Activated CD4-positive, alpha-beta T cell treated with anti-CD3 and anti-CD28 coated beads, Interleukin-2, amount 10 ng/mL, durations not matched to agents 24 days and 14 days (primary cell): ENCODE data around the gene SNX14. TPM values are rescaled to one million over a fixed set of nuclear protein-coding genes. Genes with fewer than 3 reads are reported as not detected.
"Not testable (repeated sequence)": the region's sequence is repeated elsewhere in the genome, so short reads cannot be mapped to it uniquely, and the experiment has no call there.

Experiments
- DNase-seq: peaks from one replicate; pipeline ENCODE4 v3.0.0; 2022
- H3K27ac Mint-ChIP-seq: one replicate; pipeline ENCODE4 v1.8.0; 2022; ENCODE audit warnings: mild to moderate bottlenecking, mixed read lengths
- H3K27me3 Mint-ChIP-seq: one replicate; pipeline ENCODE4 v1.8.0; 2022; ENCODE audit warnings: mixed read lengths
- H3K36me3 Mint-ChIP-seq: one replicate; pipeline ENCODE4 v1.8.0; 2022; ENCODE audit warnings: low read depth, mild to moderate bottlenecking, mixed read lengths
- H3K4me1 Mint-ChIP-seq: one replicate; pipeline ENCODE4 v1.8.0; 2021; ENCODE audit warnings: mixed read lengths
- H3K4me3 Mint-ChIP-seq: one replicate; pipeline ENCODE4 v1.8.0; 2022; ENCODE audit warnings: mild to moderate bottlenecking, moderate library complexity, mixed read lengths
- H3K9me3 Mint-ChIP-seq: one replicate; pipeline ENCODE4 v1.8.0; 2021; ENCODE audit warnings: mixed read lengths
- intact Hi-C: fragments of 100-400 bp; cut with micrococcal nuclease; formaldehyde crosslinking; loops from one replicate; pipeline ENCODE4 v1.15.1; 2023
- total RNA-seq: library from RNA; stranded (reverse); gene quantifications from 2 replicates; pipeline ENCODE4 v1.2.3, GENCODE V29; 2022

SNX14 gene
- total RNA-seq, 1 donor from 2014 or later = 47.1 TPM

GRCh38 chr6:85576476-85576875 lies 17.2 kb downstream of the SNX14 start:
- Mint-ChIP-seq H3K9me3 (no peaks in the 10 kb centered on the region), H3K4me3 (no peak overlapping the region), H3K4me1 (peaks cover 4% of the 10 kb centered on the region), H3K27me3 (no peaks in the 10 kb centered on the region), H3K27ac (no peak overlapping the region), H3K36me3 (peaks cover 16% of the 10 kb centered on the region)
- intact Hi-C loops = no loop called here
- DNase-seq = no peak

DNA sequence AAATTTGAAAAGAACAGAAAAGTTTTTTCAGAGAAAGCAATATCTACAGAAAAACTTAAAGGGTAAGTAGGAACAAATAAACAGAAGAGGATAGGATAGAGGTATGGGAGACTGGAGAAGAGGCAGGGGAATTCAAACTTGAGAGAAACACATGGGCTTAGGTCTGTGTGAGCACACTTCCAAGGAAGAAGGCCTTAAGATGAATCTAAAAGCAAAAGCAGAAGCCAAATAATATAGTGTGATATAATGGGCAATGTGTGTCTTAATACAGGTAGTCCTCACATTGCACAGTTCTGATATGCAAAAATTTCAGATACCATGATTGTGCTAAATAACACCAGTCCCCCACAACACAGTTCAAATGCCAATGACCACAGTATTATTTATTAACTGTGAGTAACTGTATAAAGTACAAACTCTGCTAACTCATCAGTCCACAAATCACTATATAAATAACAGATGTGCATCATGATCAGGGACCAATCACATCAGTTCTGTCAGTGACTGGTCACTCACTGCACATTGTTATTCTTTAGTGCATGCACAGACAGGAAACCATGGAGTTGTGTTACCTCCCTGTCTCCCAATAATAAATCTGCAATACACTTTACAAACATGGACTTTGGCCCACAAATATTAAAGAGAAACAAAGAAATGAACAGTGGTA lies 18.6 kb downstream of the SNX14 start:
- Mint-ChIP-seq H3K4me1 (peaks cover 2% of the 10 kb centered on the region), H3K27ac (no peak overlapping the region), H3K9me3 (no peaks in the 10 kb centered on the region), H3K36me3 (peaks cover 14% of the 10 kb centered on the region), H3K27me3 (no peaks in the 10 kb centered on the region), H3K4me3 (no peak overlapping the region)
- intact Hi-C loops = no loop called here
- no peak for DNase-seq

DNA sequence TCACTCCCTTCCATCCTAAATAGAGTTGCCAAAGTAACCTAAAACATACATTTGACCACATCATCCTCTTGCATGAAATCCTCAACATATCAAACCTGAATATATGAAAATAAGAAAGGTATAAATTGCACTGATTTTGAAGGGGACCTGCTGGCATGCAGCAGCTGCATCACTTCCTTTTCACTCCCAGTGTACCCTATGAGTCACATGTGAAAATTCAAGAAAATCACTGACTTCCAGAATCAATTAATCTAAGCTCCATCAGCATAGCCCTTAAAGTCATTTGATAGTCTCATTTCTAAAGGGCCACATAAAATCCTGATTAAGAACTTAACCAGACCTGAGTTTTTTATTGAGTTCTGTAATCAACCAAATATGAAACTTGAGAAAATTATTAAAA lies 24.3 kb downstream of the SNX14 start:
- H3K27me3 Mint-ChIP-seq = no peaks in the 10 kb centered on the region
- H3K4me1 Mint-ChIP-seq = peaks cover 9% of the 10 kb centered on the region
- no peaks in the 10 kb centered on the region for H3K9me3 Mint-ChIP-seq
- no peak for DNase-seq
- H3K4me3 Mint-ChIP-seq = no peak overlapping the region
- no peak overlapping the region for H3K27ac Mint-ChIP-seq
- peaks cover 42% of the 10 kb centered on the region for H3K36me3 Mint-ChIP-seq
- intact Hi-C loops = no loop called here

GRCh38 chr6:85568411-85568810 lies 25.2 kb downstream of the SNX14 start:
- no peaks in the 10 kb centered on the region for H3K9me3 Mint-ChIP-seq
- H3K4me1 Mint-ChIP-seq = peaks cover 9% of the 10 kb centered on the region
- no peak overlapping the region for H3K27ac Mint-ChIP-seq
- peaks cover 49% of the 10 kb centered on the region for H3K36me3 Mint-ChIP-seq
- intact Hi-C loops = no loop called here
- no peak for DNase-seq
- H3K27me3 Mint-ChIP-seq = no peaks in the 10 kb centered on the region
- H3K4me3 Mint-ChIP-seq = no peak overlapping the region

GRCh38 chr6:85565736-85566135 lies 27.9 kb downstream of the SNX14 start:
- intact Hi-C loops = no loop called here
- peaks cover 42% of the 10 kb centered on the region for H3K36me3 Mint-ChIP-seq
- H3K9me3 Mint-ChIP-seq = no peaks in the 10 kb centered on the region
- H3K4me3 Mint-ChIP-seq = no peak overlapping the region
- H3K27me3 Mint-ChIP-seq = no peaks in the 10 kb centered on the region
- peaks cover 9% of the 10 kb centered on the region for H3K4me1 Mint-ChIP-seq
- H3K27ac Mint-ChIP-seq = peak overlapping the region; percentile 11
- DNase-seq = no peak

GRCh38 chr6:85564223-85564622 lies 29.4 kb downstream of the SNX14 start:
- H3K27me3 Mint-ChIP-seq, H3K4me3 Mint-ChIP-seq, intact Hi-C loops, H3K9me3 Mint-ChIP-seq, H3K27ac Mint-ChIP-seq, DNase-seq, H3K4me1 Mint-ChIP-seq: not testable (repeated sequence)
- H3K36me3 Mint-ChIP-seq = peaks cover 48% of the 10 kb centered on the region

DNA sequence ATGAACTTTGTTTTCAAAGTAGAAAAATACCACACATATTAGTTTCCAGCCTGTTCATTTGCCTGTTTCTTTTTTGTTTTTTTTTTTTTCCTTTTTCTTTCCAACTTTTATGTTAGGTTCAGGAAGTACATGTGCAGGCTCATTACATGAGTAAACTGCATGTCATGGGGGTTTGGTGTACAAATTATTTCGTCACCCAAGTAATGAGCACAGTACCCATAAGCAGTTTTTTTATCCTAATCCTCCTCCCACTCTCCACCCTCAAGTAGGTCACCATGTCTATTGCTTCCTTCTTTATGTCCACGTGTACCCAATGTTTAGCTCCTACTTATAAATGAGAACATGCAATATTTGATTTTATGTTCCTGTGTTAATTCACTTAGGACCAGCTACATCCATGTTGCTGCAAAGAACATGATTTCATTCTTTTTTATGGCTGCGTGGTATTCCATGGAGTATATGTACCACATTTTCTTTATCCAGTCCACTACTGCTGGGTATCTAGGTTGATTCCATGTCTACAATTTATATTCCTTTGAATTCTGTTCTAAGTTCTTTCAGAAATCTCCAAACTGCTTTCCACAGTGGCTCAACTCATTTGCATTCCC lies 31.8 kb downstream of the SNX14 start:
- intact Hi-C loops = no loop called here
- DNase-seq = no peak
- Mint-ChIP-seq H3K27ac (no peak overlapping the region), H3K4me3 (no peak overlapping the region), H3K27me3 (no peaks in the 10 kb centered on the region), H3K9me3 (no peaks in the 10 kb centered on the region), H3K36me3 (peaks cover 39% of the 10 kb centered on the region), H3K4me1 (peaks cover 6% of the 10 kb centered on the region)

DNA sequence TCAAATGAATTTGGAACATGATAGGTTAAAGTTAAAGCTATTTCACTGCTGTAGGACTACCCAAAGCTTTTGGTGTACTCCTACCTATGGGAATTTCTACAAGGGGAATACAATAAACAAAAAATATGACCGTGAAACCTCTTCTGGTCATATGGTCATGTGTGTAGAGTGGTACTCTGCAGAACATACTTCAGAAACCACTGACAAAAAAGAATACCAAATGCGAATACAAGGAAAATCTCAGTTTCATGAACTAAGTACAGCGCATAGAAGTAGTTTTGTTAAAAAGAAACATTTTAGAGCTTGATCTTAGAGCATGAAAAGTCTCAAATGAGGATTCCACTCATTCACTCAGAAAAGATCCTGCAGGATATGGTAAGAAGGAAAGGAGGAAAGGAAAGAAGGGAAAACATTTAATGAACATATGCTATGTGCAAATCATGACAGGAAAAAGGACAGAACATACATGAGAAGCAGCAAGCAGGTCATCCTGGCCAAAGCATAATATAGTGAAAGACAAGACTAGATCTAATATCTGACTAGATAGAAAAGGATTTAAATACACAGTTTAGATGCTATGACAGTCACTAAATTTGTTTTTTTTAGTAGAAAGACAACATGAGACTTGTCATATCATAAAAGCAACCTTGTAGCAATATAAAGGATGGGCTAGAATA lies 36.5 kb downstream of the SNX14 start:
- H3K27me3 Mint-ChIP-seq = no peaks in the 10 kb centered on the region
- intact Hi-C loops = no loop called here

GRCh38 chr6:85552652-85553051 lies 41.0 kb downstream of the SNX14 start:
- peaks cover 21% of the 10 kb centered on the region for H3K36me3 Mint-ChIP-seq
- no peaks in the 10 kb centered on the region for H3K4me1 Mint-ChIP-seq
- DNase-seq = no peak
- intact Hi-C loops = no loop called here
- no peak overlapping the region for H3K27ac Mint-ChIP-seq
- H3K4me3 Mint-ChIP-seq = no peak overlapping the region
- H3K27me3 Mint-ChIP-seq = no peaks in the 10 kb centered on the region
- peaks cover 7% of the 10 kb centered on the region for H3K9me3 Mint-ChIP-seq

More for the DNA sequence above, 36.5 kb downstream of the SNX14 start:
- Mint-ChIP-seq H3K27ac (no peak overlapping the region), H3K4me3 (no peak overlapping the region), H3K4me1 (no peaks in the 10 kb centered on the region), H3K36me3 (peaks cover 23% of the 10 kb centered on the region), H3K9me3 (no peaks in the 10 kb centered on the region)
- no peak for DNase-seq

DNA sequence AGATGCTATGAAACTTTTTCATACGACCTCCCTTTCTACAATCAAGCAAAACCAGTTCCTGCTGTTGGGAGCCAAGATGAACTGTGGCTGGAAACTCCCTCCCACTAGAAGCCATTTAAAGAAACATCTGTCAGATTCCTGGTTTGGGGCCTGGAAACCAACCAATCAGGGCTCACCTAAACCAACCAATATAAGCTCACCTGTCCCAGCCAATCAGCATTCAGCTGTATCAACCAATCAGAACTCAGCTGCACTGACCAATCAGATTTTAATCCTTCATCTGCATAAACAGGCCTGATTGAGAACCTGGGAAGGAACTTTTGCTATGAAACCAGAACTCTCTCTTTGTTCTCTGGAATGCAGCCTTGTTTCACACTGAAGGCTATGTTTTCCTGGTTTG lies 42.4 kb downstream of the SNX14 start:
- no peak for DNase-seq

GRCh38 chr6:85547719-85548118 lies 45.9 kb downstream of the SNX14 start:
- H3K27me3 Mint-ChIP-seq = no peaks in the 10 kb centered on the region
- H3K4me3 Mint-ChIP-seq = no peak overlapping the region
- H3K9me3 Mint-ChIP-seq = peaks cover 8% of the 10 kb centered on the region
- H3K27ac Mint-ChIP-seq = no peak overlapping the region
- H3K4me1 Mint-ChIP-seq = no peaks in the 10 kb centered on the region
- no peak for DNase-seq
- peaks cover 25% of the 10 kb centered on the region for H3K36me3 Mint-ChIP-seq
- intact Hi-C loops = no loop called here

More for the DNA sequence above, 42.4 kb downstream of the SNX14 start:
- no peak overlapping the region for H3K27ac Mint-ChIP-seq
- intact Hi-C loops = no loop called here
- H3K36me3 Mint-ChIP-seq = peaks cover 26% of the 10 kb centered on the region
- H3K4me3 Mint-ChIP-seq = no peak overlapping the region
- peaks cover 8% of the 10 kb centered on the region for H3K9me3 Mint-ChIP-seq
- H3K27me3 Mint-ChIP-seq = no peaks in the 10 kb centered on the region
- no peaks in the 10 kb centered on the region for H3K4me1 Mint-ChIP-seq

DNA sequence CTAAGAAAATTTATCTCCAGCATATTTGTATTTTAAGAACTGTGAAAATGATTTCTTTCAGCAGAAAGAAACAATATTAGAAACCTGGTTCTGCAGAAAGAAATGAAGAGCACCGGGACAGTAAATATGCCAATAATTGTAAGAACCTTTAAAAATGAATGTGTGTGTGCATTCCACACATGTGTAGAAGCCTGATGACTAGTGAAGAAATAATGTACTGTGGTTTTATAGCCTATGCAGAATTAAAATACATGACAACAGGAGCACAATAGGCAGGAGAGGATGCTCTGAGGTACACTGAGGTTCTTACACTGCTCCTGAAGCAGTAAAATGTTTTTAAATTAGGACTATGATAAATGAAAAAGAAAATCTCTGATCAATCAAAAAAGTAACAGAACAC lies 48.9 kb downstream of the SNX14 start:
- peaks cover 16% of the 10 kb centered on the region for H3K36me3 Mint-ChIP-seq
- H3K4me3 Mint-ChIP-seq = no peak overlapping the region
- H3K4me1 Mint-ChIP-seq = no peaks in the 10 kb centered on the region
- H3K27ac Mint-ChIP-seq = no peak overlapping the region
- no peak for DNase-seq
- H3K27me3 Mint-ChIP-seq = no peaks in the 10 kb centered on the region
- H3K9me3 Mint-ChIP-seq = peaks cover 4% of the 10 kb centered on the region
- intact Hi-C loops = no loop called here

GRCh38 chr6:85537055-85537494 lies 56.6 kb downstream of the SNX14 start:
- Mint-ChIP-seq H3K36me3 (peaks cover 9% of the 10 kb centered on the region), H3K4me3 (no peak overlapping the region), H3K27me3 (no peaks in the 10 kb centered on the region), H3K27ac (no peak overlapping the region), H3K4me1 (no peaks in the 10 kb centered on the region), H3K9me3 (no peaks in the 10 kb centered on the region)
- intact Hi-C loops = loop anchor here (1.0 kb wide), 1 partner anchor 182 kb away; no protein-coding TSS in a partner anchor
- no peak for DNase-seq

GRCh38 chr6:85524281-85524680 lies 69.4 kb downstream of the SNX14 start:
- H3K4me1 Mint-ChIP-seq, intact Hi-C loops, H3K27me3 Mint-ChIP-seq, H3K27ac Mint-ChIP-seq, DNase-seq, H3K4me3 Mint-ChIP-seq, H3K9me3 Mint-ChIP-seq: not testable (repeated sequence)
- H3K36me3 Mint-ChIP-seq = peaks cover 32% of the 10 kb centered on the region
